IMR-90 (cell line): Measurements from ENCODE around the gene ERN1. TPM values are rescaled to one million over a fixed set of nuclear protein-coding genes. Genes with fewer than 3 reads are reported as not detected.

Experiments used
- ATAC-seq: fragments of 200-7000 bp; cut with Tn5 transposase; 2 replicates; pipeline ENCODE4 v1.9.1; 2020; ENCODE audit warnings: low read depth, mild to moderate bottlenecking, moderate library complexity
- BruUV-seq: library from RNA; stranded (reverse); fragments of 400-500 nt; replicated peaks from 2 replicates; lab custom pipeline; 2021; lab: Mats Ljungman, UMichigan
- CTCF ChIA-PET: fragments of 300-600 bp; formaldehyde crosslinking; extraction: SDS; loops from one replicate; lab custom pipeline; 2021; ENCODE audit warnings: antibody characterized with exemption; lab: Yijun Ruan, JAX
- POLR2A ChIA-PET: fragments of 300-600 bp; sonication (Branson Sonifier 250); formaldehyde crosslinking; loops from one replicate; lab custom pipeline; 2022; ENCODE audit warnings: antibody characterized with exemption; ENCODE audit not compliant: unreplicated experiment; lab: Charles Lee
- DNase-seq: peaks from one replicate; pipeline ENCODE4 v3.0.0; 2013
- H2AFZ ChIP-seq: replicated peaks from 2 replicates; pipeline ENCODE3; 2013; ENCODE audit warnings: low read length, mild to moderate bottlenecking; ENCODE audit not compliant: poor library complexity
- H2AK5ac ChIP-seq: 2 replicates; pipeline ENCODE4 v1.6.1; 2013; ENCODE audit warnings: low read depth, low read length, inconsistent platforms
- H2AK9ac ChIP-seq: replicated peaks from 2 replicates; pipeline ENCODE3; 2013; ENCODE audit warnings: mild to moderate bottlenecking, low read depth, low read length, moderate library complexity; ENCODE audit not compliant: poor library complexity
- H2BK120ac ChIP-seq: 2 replicates; pipeline ENCODE4 v1.6.1; 2013; ENCODE audit warnings: low read depth, low read length, inconsistent platforms
- H2BK15ac ChIP-seq: 3 replicates; pipeline ENCODE4 v1.6.1; 2013; ENCODE audit warnings: low read depth, low read length, inconsistent platforms
- H2BK20ac ChIP-seq: 2 replicates; pipeline ENCODE4 v1.6.1; 2013; ENCODE audit warnings: low read depth, mild to moderate bottlenecking, inconsistent platforms, low read length, moderate library complexity
- H2BK5ac ChIP-seq: 2 replicates; pipeline ENCODE4 v1.6.1; 2013; ENCODE audit warnings: mild to moderate bottlenecking, low read depth, low read length, inconsistent platforms; ENCODE audit not compliant: poor library complexity, severe bottlenecking
- H3K14ac ChIP-seq: replicated peaks from 2 replicates; pipeline ENCODE4 v1.6.1; 2013; ENCODE audit warnings: low read depth, low read length, inconsistent platforms
- H3K18ac ChIP-seq: 2 replicates; pipeline ENCODE4 v1.6.1; 2013; ENCODE audit warnings: low read depth, low read length, control low read depth
- H3K23ac ChIP-seq: 2 replicates; pipeline ENCODE4 v1.6.1; 2013; ENCODE audit warnings: low read depth, low read length, inconsistent platforms
- H3K27ac ChIP-seq: 2 replicates; pipeline ENCODE4 v1.5.1; 2013; ENCODE audit warnings: mild to moderate bottlenecking, control low read depth, low read length; ENCODE audit not compliant: insufficient read depth
- H3K27me3 ChIP-seq: 2 replicates; pipeline ENCODE4 v1.6.1; 2013; ENCODE audit warnings: low read length; ENCODE audit not compliant: control insufficient read depth, insufficient read depth
- H3K36me3 ChIP-seq: 2 replicates; pipeline ENCODE4 v1.6.1; 2013; ENCODE audit warnings: low read length, mixed read lengths; ENCODE audit not compliant: control insufficient read depth, insufficient read depth
- H3K4ac ChIP-seq: 2 replicates; pipeline ENCODE4 v1.6.1; 2013; ENCODE audit warnings: low read depth, low read length, inconsistent platforms
- H3K4me1 ChIP-seq: 2 replicates; pipeline ENCODE4 v1.6.1; 2013; ENCODE audit warnings: low read length, mixed read lengths; ENCODE audit not compliant: control insufficient read depth, insufficient read depth
- H3K4me2 ChIP-seq: 2 replicates; pipeline ENCODE4 v1.6.1; 2013; ENCODE audit warnings: low read depth, mild to moderate bottlenecking, control low read depth, low read length, moderate library complexity
- H3K4me3 ChIP-seq: 2 replicates; pipeline ENCODE4 v1.5.1; 2013; ENCODE audit warnings: low read depth, mild to moderate bottlenecking, control low read depth, low read length, moderate library complexity; ENCODE audit not compliant: insufficient read depth
- H3K56ac ChIP-seq: 2 replicates; pipeline ENCODE4 v1.6.1; 2013; ENCODE audit warnings: low read length, inconsistent platforms; ENCODE audit not compliant: insufficient read depth; ENCODE audit errors: extremely low read depth
- H3K79me1 ChIP-seq, 2 experiments: 2 replicates each; pipeline ENCODE4 v1.6.1; 2013; ENCODE audit warnings: low read length in 2 of 2, inconsistent platforms in 1 of 2, low read depth in 1 of 2
- H3K9ac ChIP-seq: 2 replicates; pipeline ENCODE4 v1.6.1; 2013; ENCODE audit warnings: low read depth, low read length, control low read depth
- H3K9me1 ChIP-seq: 2 replicates; pipeline ENCODE4 v1.6.1; 2013; ENCODE audit warnings: low read length, inconsistent platforms; ENCODE audit not compliant: insufficient read depth
- H3K9me3 ChIP-seq: 2 replicates; pipeline ENCODE4 v1.6.1; 2013; ENCODE audit warnings: low read length; ENCODE audit not compliant: control insufficient read depth, insufficient read depth
- H4K20me1 ChIP-seq: 2 replicates; pipeline ENCODE4 v1.6.1; 2013; ENCODE audit warnings: low read length, inconsistent platforms; ENCODE audit not compliant: insufficient read depth
- H4K5ac ChIP-seq: 2 replicates; pipeline ENCODE4 v1.6.1; 2013; ENCODE audit warnings: mild to moderate bottlenecking, low read depth, low read length, control low read depth
- H4K8ac ChIP-seq, 2 experiments: 2 replicates each; pipeline ENCODE4 v1.6.1; 2013; ENCODE audit warnings: low read depth in 2 of 2, low read length in 2 of 2, control low read depth in 1 of 2, inconsistent platforms in 1 of 2
- H4K91ac ChIP-seq: 2 replicates; pipeline ENCODE4 v1.6.1; 2013; ENCODE audit warnings: low read depth, low read length, inconsistent platforms; ENCODE audit not compliant: insufficient read depth
- BHLHE40 ChIP-seq: fragments of 150-350 bp; IDR thresholded peaks from 2 replicates; pipeline ENCODE4 v1.6.1; 2016; ENCODE audit warnings: mild to moderate bottlenecking, low read depth, low read length
- CEBPB ChIP-seq: IDR thresholded peaks from 2 replicates; pipeline ENCODE4 v1.6.1; 2012; ENCODE audit warnings: low read depth, low read length, improper control_type of control experiment
- CTCF ChIP-seq: conservative IDR thresholded peaks from 2 replicates; pipeline ENCODE4 v1.5.1; 2012; ENCODE audit warnings: mild to moderate bottlenecking, low read depth, low read length, improper control_type of control experiment
- ELK1 ChIP-seq: fragments of 150-350 bp; IDR thresholded peaks from 2 replicates; pipeline ENCODE4 v1.6.1; 2016; ENCODE audit warnings: low read depth, mild to moderate bottlenecking, low read length, moderate library complexity, borderline replicate concordance
- FOS ChIP-seq: fragments of 150-350 bp; IDR thresholded peaks from 2 replicates; pipeline ENCODE4 v1.6.1; 2016; ENCODE audit warnings: low read depth, low read length
- MAFK ChIP-seq: IDR thresholded peaks from 2 replicates; pipeline ENCODE4 v1.6.1; 2012; ENCODE audit warnings: low read depth, low read length, improper control_type of control experiment
- MAZ ChIP-seq: IDR thresholded peaks from 2 replicates; pipeline ENCODE4 v1.6.1; 2012; ENCODE audit warnings: low read depth, mild to moderate bottlenecking, low read length, improper control_type of control experiment, moderate library complexity, borderline replicate concordance
- MXI1 ChIP-seq: IDR thresholded peaks from 2 replicates; pipeline ENCODE4 v1.6.1; 2012; ENCODE audit warnings: low read depth, mild to moderate bottlenecking, low read length, moderate library complexity, borderline replicate concordance
- NFE2L2 ChIP-seq: fragments of 150-350 bp; IDR thresholded peaks from 2 replicates; pipeline ENCODE4 v1.6.1; 2016; ENCODE audit warnings: low read depth, mild to moderate bottlenecking, low read length
- POLR2A ChIP-seq: IDR thresholded peaks from 2 replicates; pipeline ENCODE4 v1.6.1; 2012; ENCODE audit warnings: mild to moderate bottlenecking, low read depth, low read length
- RCOR1 ChIP-seq: IDR thresholded peaks from 2 replicates; pipeline ENCODE4 v1.6.1; 2012; ENCODE audit warnings: mild to moderate bottlenecking, low read length, improper control_type of control experiment; ENCODE audit not compliant: insufficient replicate concordance
- RFX5 ChIP-seq: IDR thresholded peaks from 2 replicates; pipeline ENCODE4 v1.8.0; 2012; ENCODE audit warnings: low read depth, mild to moderate bottlenecking, low read length, moderate library complexity
- SMC3 ChIP-seq: fragments of 150-350 bp; IDR thresholded peaks from 2 replicates; pipeline ENCODE4 v1.6.1; 2016; ENCODE audit warnings: low read depth, mild to moderate bottlenecking, antibody characterized with exemption, low read length, moderate library complexity
- USF2 ChIP-seq: fragments of 150-350 bp; IDR thresholded peaks from 2 replicates; pipeline ENCODE4 v1.6.1; 2017; ENCODE audit warnings: mild to moderate bottlenecking, antibody characterized with exemption, low read length, low read depth
- WGBS, 2 experiments: methylation state at CpG; one replicate each; pipeline versions ENCODE4 v1.1.5 to v1.1.7; 2013; ENCODE audit warnings: missing lambda C conversion rate in 2 of 2; ENCODE audit not compliant: insufficient read length in 1 of 2; ENCODE audit errors: extremely low coverage in 2 of 2; 5-methylcytosine and 5-hydroxymethylcytosine counted together
- dilution Hi-C: fragments of 300-500 bp; cut with HindIII; formaldehyde crosslinking; loops from one replicate; pipeline ENCODE4 v1.14.3; 2018; ENCODE audit warnings: low sequenced_read_pairs; ENCODE audit not compliant: unreplicated experiment
- in situ Hi-C: fragments of 300-500 bp; cut with MboI; formaldehyde crosslinking; loops from 3 replicates; pipeline ENCODE4 v1.14.3; 2019; ENCODE audit warnings: low sequenced_read_pairs, inconsistent platforms, mixed read lengths
- intact Hi-C: fragments of 100-400 bp; cut with micrococcal nuclease; formaldehyde crosslinking; loops from 2 replicates; pipeline ENCODE4 v1.10.0; 2022
- polyA plus RNA-seq, 3 experiments: library from polyadenylated mRNA; depleted of rRNA; stranded (reverse); fragments of >200 nt; gene quantifications; 2 replicates each; pipeline ENCODE4 v1.2.3, GENCODE V29; 2012; ENCODE audit warnings: low replicate concordance in 1 of 3
- total RNA-seq: library from RNA; depleted of rRNA; stranded (reverse); fragments of >200 nt; gene quantifications from 2 replicates; pipeline ENCODE4 v1.2.3, GENCODE V29; 2012

Gene ERN1
- total and polyA plus RNA-seq, 2 of the 4 experiments (the other 2 are of a cell fraction): 2.7 to 4.1 TPM

GRCh38 chr17:64163468-64163867 is 33.5 kb upstream of the ERN1 start:
- WGBS, 2 experiments: 100% methylated on average over 2 of the region's 6 CpGs; no CpG with 5 or more reads in 1 of the 2 experiments
- no TSS peak for BruUV-seq
- Histone ChIP-seq H4K8ac (no peak overlapping the region), H3K9ac (no peak overlapping the region), H3K9me3 (no peaks in the 10 kb centered on the region), H3K14ac (no peak overlapping the region), H3K36me3 (peaks cover 2% of the 10 kb centered on the region), H3K4ac (no peak overlapping the region), H2AK9ac (no peak overlapping the region), H4K20me1 (no peaks in the 10 kb centered on the region), H2AFZ (no peak overlapping the region), H3K18ac (no peak overlapping the region), H3K56ac (no peak overlapping the region), H3K27me3 (no peaks in the 10 kb centered on the region), H4K91ac (no peak overlapping the region), H3K9me1 (peaks cover 11% of the 10 kb centered on the region; the same call in 1 of the 2 replicates), H3K27ac (no peak overlapping the region), H2BK15ac (no peak overlapping the region), H3K79me1 (no peaks in the 10 kb centered on the region; a peak in 1 of 4 replicates), H3K4me3 (no peak overlapping the region), H3K23ac (no peak overlapping the region), H4K5ac (no peak overlapping the region), H2BK120ac (no peak overlapping the region), H2BK20ac (no peak overlapping the region), H3K4me2 (no peak overlapping the region), H2AK5ac (no peak overlapping the region), H2BK5ac (no peak overlapping the region), H3K4me1 (peaks cover 4% of the 10 kb centered on the region)
- TF ChIP-seq USF2 (no peak), RFX5 (no peak), NFE2L2 (no peak), MAZ (no peak), FOS (no peak), SMC3 (no peak), BHLHE40 (no peak), MAFK (no peak), POLR2A (no peak), MXI1 (no peak), CTCF (no peak), CEBPB (no peak), ELK1 (no peak), RCOR1 (no peak)
- ATAC-seq (no peak), DNase-seq (no peak)
- intact Hi-C loops (no loop called here), in situ Hi-C loops (no loop called here), dilution Hi-C loops (no loop called here)
- POLR2A ChIA-PET: no interaction called here
- CTCF ChIA-PET: no interaction called here
